ENCODE results near the gene ODC1.

The ODC1 gene

GRCh38 chr2:10486091-10486490 lies 38.0 kb upstream of the ODC1 start:
- no peak overlapping the region for H3K4me3 ChIP-seq (ENCODE audit: low read length)
- no peak for TF ChIP-seq ZNF274 (IDR thresholded peaks at IDR 0.05; ENCODE audit: low read depth, low read length)

- TF ChIP-seq ZNF274 (IDR thresholded peaks at IDR 0.05; ENCODE audit: low read depth, low read length): no peak
These were observed 34.8 kb upstream of the ODC1 start for GRCh38 chr2:10482913-10483312.

GRCh38 chr2:10482460-10482859 lies 34.3 kb upstream of the ODC1 start:
- H3K4me3 ChIP-seq (ENCODE audit: low read length): no peak overlapping the region
- no peak for TF ChIP-seq ZNF274 (IDR thresholded peaks at IDR 0.05; ENCODE audit: low read depth, low read length)

More at GRCh38 chr2:10482913-10483312, 34.8 kb upstream of the ODC1 start:
- H3K4me3 ChIP-seq (ENCODE audit: low read length): no peak overlapping the region

- no peak for TF ChIP-seq ZNF274 (IDR thresholded peaks at IDR 0.05; ENCODE audit: low read depth, low read length)
- H3K4me3 ChIP-seq (ENCODE audit: low read length): no peak overlapping the region
These were observed 33.6 kb upstream of the ODC1 start for GRCh38 chr2:10481666-10482157.

GRCh38 chr2:10481055-10481665 lies 33.0 kb upstream of the ODC1 start:
- no peak for TF ChIP-seq ZNF274 (IDR thresholded peaks at IDR 0.05; ENCODE audit: low read depth, low read length)
- no peak overlapping the region for H3K4me3 ChIP-seq (ENCODE audit: low read length)

- TF ChIP-seq ZNF274 (IDR thresholded peaks at IDR 0.05; ENCODE audit: low read depth, low read length): no peak
- no peak overlapping the region for H3K4me3 ChIP-seq (ENCODE audit: low read length)
These were observed 32.3 kb upstream of the ODC1 start for GRCh38 chr2:10480359-10480949.

GRCh38 chr2:10478916-10479315 lies 30.8 kb upstream of the ODC1 start:
- TF ChIP-seq ZNF274 (IDR thresholded peaks at IDR 0.05; ENCODE audit: low read depth, low read length): no peak
- H3K4me3 ChIP-seq (ENCODE audit: low read length): no peak overlapping the region

- no peak overlapping the region for H3K4me3 ChIP-seq (ENCODE audit: low read length)
- no peak for TF ChIP-seq ZNF274 (IDR thresholded peaks at IDR 0.05; ENCODE audit: low read depth, low read length)
These were observed 30.1 kb upstream of the ODC1 start for GRCh38 chr2:10478298-10478625.

- no peak overlapping the region for H3K4me3 ChIP-seq (ENCODE audit: low read length)
- no peak for TF ChIP-seq ZNF274 (IDR thresholded peaks at IDR 0.05; ENCODE audit: low read depth, low read length)
These were observed 29.5 kb upstream of the ODC1 start for GRCh38 chr2:10477443-10478297.

- H3K4me3 ChIP-seq (ENCODE audit: low read length): no peak overlapping the region
- TF ChIP-seq ZNF274 (IDR thresholded peaks at IDR 0.05; ENCODE audit: low read depth, low read length): no peak
These were observed 28.8 kb upstream of the ODC1 start for GRCh38 chr2:10476723-10477442.

GRCh38 chr2:10475811-10476660 lies 27.9 kb upstream of the ODC1 start:
- no peak for TF ChIP-seq ZNF274 (IDR thresholded peaks at IDR 0.05; ENCODE audit: low read depth, low read length)
- H3K4me3 ChIP-seq (ENCODE audit: low read length): no peak overlapping the region

- no peak overlapping the region for H3K4me3 ChIP-seq (ENCODE audit: low read length)
- no peak for TF ChIP-seq ZNF274 (IDR thresholded peaks at IDR 0.05; ENCODE audit: low read depth, low read length)
These were observed 27.1 kb upstream of the ODC1 start for GRCh38 chr2:10475221-10475722.

GRCh38 chr2:10473121-10473756 lies 25.1 kb upstream of the ODC1 start:
- H3K4me3 ChIP-seq (ENCODE audit: low read length): no peak overlapping the region
- TF ChIP-seq ZNF274 (IDR thresholded peaks at IDR 0.05; ENCODE audit: low read depth, low read length): no peak
